PFSK-1 (cell line): Measurements from ENCODE around the gene TMEM131.

Experiments
- FOXP2 ChIP-seq: optimal IDR thresholded peaks from 2 replicates; pipeline ENCODE3; 2011; ENCODE audit warnings: borderline replicate concordance, control low read depth, inconsistent platforms; ENCODE audit not compliant: insufficient read depth; ENCODE audit errors: extremely low read length, extremely low read depth
- POLR2AphosphoS5 ChIP-seq: IDR thresholded peaks from 2 replicates; pipeline ENCODE4 v1.6.1; 2012; ENCODE audit warnings: low read depth, mild to moderate bottlenecking, control low read depth, low read length, moderate library complexity
- REST ChIP-seq, 2 experiments: IDR thresholded peaks; 2 replicates each; pipeline versions ENCODE4 v1.6.1 to v1.8.0; 2011 to 2012; ENCODE audit warnings: low read depth in 2 of 2, low read length in 2 of 2, control low read depth in 1 of 2, inconsistent platforms in 1 of 2, mild to moderate bottlenecking in 1 of 2, moderate library complexity in 1 of 2; ENCODE audit not compliant: insufficient read depth in 1 of 2
- SIN3A ChIP-seq: IDR thresholded peaks from 2 replicates; pipeline ENCODE4 v1.6.1; 2012; ENCODE audit warnings: mild to moderate bottlenecking, low read length, moderate library complexity, borderline replicate concordance; ENCODE audit not compliant: insufficient read depth
- TAF1 ChIP-seq: IDR thresholded peaks from 2 replicates; pipeline ENCODE4 v1.6.1; 2012; ENCODE audit warnings: low read length, control low read depth, borderline replicate concordance; ENCODE audit not compliant: insufficient read depth

DNA sequence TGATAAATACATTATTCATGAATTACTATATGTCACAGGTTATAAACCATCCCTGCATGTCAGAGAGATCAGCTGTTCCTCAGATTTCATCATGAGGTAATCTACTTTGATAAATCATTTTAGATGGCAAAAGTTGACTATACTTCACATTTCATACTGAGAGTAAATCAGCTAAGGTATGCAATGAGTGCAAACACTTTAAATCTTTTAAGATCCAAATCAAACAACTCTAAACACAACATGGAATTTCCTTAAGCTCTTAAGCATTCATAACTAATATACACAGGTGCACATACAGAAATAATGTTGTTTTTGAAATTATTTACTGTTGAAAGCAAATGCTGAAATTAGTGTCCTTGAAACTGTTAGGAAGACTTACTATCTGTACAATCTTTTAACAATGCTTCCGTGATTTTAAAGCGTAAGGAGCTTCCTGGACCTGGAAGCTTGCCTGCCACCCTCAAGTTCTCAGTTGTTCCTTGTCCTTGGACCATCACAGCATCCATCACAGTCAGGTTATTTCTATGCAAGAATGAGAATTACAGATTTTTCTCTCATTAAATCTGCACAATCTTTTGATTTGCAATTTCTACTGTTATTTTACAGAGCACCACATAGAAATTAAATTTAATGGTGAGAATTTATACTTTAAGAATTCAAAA, 199.2 kb downstream of the TMEM131 start:
- no peak for TF ChIP-seq POLR2AphosphoS5
- no peak for TF ChIP-seq TAF1
- TF ChIP-seq FOXP2 = no peak
- no peak for TF ChIP-seq REST (IDR thresholded peaks at IDR 0.05; ENCODE audit: insufficient read depth in 1 of 2, low read depth in 2 of 2, low read length in 2 of 2)
- TF ChIP-seq SIN3A = no peak
